Measurements from ENCODE around the gene KCNT2.
A peak's percentile ranks its signal among the peaks of the same experiment; 100 is the strongest.

KCNT2 gene

DNA sequence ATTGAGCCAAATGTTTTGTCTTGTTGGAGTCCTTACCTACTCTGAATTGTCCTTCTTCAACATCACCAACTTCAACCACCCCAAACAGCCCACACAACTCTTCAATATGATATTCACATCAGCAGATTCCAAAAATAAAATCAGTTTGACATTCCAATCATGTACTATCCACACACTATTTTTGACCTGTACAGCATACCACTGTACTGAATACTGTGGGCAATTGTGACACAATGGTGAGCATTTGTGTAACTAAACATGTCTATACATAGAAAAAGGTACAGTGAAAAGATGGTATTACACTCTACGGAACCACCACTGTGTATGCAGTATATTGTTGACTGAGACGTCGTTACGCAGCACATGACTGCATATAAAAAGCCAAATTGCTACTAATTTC is 223.1 kb downstream of the KCNT2 start:
- DNase-seq = no peak

DNA sequence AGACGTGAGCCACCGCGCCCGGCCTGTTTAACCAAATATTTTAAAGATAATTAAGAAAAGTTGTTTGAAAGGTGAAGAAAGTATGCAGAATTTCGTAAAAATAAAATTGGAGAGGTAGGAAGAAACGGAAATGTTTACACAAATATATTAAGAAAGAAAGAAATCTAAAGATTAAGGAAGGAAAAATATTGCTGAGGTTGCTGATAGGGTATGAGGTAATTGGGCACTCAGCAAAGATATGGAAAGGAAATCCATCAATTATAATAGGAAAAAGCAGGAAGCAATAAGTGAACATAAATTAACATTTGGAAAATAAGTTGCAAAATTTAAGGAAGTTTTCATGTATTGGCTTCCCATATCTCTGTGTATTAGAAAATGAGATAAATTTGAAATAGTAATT is 225.9 kb downstream of the KCNT2 start:
- DNase-seq = no peak

DNA sequence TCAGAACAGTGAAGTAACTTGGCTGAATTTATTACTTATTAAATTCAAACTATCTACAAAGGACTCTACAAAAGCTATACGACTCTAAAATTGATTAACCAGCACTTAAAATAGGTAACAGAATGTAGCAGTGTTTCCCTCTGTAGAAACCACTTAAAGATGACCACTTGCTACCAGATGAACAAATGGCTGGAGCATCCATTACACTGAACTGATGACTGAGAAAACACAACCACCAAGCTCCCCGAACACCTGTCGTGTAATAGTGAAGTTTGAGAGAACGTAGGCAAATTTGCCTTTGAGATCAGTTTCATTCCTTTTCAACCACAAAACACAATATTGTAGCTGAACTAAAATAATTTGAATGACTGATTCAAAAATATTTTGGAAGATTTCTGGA is 226.7 kb downstream of the KCNT2 start:
- no peak for DNase-seq

DNA sequence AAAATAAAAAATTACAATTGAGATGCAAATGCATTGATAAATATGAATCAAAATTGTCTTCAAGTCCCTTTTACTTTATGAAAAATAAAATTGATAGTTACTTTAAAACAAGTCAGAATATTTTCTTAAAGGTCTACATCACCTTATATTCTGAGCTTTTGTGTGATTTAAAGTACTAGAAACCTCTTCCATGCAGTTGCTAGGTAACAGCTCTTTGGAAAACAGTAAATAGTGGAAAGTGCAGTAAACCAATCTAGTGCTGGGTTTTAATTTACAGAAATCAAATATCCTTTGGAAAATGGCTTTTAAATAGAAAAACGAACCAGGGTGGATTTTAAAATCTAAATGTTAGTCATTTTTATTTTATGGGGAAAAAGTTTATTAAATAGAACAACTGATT is 227.9 kb downstream of the KCNT2 start:
- DNase-seq = no peak

DNA sequence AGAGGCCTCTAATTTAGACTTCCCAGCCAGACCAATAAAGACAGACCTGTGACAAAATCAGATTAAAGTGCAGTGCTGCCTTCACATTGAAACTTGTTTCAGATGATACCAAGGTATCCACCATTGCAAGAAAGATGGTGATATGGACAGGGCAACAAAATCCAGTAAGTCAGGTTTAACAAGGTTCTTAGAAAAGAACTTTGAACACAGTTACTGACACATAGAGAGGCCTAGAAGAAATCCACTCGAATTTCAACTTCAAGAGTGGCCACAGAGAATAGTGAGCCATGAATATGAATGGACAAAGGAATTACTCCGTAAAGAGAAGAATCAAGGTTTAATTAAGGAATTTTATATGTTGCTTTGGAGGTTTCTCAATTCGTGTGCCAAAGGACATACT is 230.4 kb downstream of the KCNT2 start:
- no peak for DNase-seq

DNA sequence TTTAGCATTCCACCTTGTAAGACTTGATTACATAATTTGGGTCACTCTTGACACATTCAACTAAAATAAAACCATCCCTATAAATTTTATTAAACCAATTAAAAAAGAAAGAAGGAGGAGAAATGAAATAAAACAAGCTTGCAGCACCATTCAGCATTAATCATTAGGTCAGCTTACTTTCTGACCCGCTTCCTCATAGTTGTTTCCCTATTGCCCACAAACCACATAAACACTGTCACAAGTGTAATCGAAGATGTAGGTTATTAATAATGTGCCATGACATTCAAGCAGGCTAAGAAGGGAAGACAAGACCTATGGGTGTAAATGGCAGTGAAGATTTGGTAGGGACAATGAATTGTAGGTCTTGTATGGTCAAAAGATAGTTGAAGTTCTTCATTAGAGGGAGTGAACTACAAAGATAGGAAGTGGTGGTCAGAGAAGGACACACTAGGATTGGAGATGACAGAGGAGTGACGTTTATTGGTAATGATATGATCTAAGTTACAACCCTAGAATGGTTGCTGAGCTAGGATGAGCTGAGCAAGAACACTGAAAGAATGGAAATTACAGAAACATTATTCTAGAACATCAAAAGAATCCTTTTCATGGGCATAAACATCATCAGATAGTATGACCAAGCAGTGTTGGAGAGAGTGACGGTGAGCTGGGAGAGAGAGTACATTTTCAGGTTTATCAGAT is 231.5 kb downstream of the KCNT2 start:
- DNase-seq = no peak

DNA sequence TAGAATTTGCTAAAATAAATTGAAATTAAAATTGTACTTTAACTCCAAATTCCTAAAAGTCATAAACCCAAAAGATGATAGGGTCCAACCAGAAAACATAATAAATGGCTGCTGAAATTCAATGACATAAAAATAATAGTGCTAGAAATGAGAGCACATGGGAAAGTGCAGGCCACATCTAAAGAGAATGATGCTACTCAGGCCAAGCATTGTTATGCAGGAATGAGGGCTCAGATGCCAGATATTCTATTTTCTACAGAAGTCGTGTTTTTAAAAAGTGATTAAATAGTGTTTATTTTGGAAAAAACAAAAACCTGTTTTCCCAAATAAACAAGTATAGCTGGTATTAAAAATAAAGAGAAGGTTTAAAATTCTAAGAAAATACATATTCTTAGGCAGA is 234.4 kb downstream of the KCNT2 start:
- DNase-seq = no peak

DNA sequence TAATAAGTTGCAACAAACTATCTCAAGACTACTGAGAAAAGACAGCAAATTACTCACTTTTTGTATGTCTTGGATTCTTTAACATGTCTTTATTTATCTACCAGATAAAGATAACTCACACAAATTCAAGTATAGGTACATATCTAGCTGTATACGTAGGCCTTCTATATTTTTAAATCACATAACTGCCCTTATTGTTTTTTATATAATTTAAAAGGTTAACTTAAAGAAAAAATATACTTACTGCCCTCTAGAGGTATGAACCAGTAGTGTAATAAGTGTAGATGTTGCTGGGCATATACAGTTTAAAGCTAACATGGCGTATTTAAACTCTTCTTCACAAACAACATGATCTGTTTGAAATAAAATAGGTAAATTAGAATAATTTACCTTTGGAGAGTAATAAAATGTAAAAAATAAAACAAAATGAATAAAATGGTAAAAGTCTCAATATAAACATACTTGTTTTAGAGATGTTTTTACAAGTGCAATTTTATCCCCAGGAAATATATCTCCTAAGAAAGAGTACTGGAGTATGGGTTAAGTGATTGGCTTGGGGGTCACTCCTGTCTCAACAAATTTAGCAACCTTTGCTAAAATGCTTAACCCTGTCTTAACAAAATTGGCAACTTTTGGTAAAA is 235.2 kb downstream of the KCNT2 start:
- peak; percentile 45 for DNase-seq

DNA sequence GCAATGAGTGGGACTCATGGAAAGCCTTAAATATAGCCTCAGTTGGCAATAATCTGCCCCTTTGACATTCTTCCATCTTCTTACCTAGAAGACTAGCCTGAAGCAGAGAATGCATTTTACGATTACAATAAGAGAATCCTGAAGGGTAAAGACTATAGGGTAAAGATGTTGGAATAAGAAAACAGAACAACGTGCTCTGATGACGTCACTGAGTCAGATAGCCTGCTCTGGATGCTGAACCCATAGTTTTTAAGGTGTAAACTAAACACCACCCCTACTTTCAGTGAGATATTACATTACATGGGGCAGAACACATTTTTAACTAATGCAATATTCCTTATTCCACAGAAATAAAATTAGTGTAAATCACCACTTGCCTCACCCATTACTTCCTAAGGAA is 240.4 kb downstream of the KCNT2 start:
- no peak for DNase-seq

DNA sequence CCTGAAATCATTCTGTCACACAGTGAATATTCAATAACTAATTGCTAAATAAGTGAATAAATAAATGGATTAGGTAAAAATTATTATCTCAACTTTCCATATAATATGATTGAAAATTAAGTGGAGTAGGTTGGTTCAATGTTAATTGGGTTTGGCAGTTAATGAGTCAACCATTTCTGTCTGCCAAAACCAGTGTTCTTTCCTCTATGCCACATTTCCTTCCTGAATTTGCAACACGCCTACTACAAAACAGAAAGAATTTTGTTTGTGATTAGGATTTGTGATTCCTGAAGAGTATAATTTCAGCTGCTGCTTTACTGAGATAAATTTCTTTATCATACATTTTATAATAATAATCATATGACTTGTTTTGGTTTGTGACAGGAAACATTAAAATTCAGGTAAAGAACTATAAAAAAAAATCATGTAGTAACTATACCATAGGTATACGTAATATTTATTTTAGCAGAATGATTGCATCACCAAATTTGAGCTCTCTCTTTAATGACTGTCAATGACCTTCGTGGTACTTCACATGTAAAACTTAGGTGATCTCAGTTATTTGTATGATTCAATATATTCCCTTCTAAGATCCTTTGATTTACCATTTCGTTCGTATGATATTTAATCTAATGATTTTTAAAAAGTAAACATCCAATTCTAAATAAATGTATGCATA is 241.3 kb downstream of the KCNT2 start:
- DNase-seq = no peak

DNA sequence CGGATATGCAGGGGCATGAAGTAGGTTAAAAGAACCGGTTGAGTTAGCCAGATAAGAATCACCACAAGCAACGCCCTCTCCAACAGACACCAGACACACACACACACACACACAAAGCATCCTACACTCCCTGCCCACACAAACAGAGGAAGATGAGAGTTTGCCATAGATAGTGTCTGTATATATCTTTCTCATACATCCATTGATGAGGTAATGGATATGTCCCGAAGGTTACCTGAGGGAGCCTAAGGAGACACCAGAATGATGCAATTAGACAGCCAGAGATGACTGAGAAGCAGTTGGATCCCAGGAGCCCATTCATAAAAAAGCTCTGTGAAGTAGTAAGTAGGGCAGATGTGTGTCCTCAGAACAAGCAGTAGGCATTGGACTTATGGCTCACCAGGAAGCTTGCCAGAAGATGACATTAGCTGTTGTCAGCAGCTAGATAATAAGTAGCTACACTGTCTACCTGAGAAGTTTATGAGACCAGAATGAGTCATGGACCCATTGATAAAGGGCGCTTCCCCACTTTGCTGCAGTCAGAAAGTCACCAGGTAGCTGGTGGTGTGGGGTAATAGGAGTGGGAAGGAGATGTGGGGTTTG is 247.0 kb downstream of the KCNT2 start:
- DNase-seq = no peak

DNA sequence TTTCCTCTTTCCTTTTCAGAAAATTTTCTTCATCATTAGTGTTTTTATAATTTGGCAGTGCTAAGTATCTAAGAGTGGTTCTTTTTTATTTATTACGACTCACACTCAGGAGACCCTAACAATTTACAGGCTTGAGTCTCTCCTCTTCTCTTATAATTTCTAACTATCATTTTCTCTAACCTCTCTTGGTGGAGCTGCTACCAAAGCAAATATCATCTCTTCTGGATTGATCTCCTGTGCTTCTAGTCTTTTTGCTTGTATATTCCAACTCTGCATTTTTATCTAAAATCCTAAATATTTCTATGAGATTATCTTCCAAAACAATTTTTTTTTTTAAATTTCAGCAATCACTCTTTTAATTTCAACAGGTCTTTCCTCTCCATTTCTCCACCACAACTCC is 250.3 kb downstream of the KCNT2 start:
- DNase-seq = no peak

DNA sequence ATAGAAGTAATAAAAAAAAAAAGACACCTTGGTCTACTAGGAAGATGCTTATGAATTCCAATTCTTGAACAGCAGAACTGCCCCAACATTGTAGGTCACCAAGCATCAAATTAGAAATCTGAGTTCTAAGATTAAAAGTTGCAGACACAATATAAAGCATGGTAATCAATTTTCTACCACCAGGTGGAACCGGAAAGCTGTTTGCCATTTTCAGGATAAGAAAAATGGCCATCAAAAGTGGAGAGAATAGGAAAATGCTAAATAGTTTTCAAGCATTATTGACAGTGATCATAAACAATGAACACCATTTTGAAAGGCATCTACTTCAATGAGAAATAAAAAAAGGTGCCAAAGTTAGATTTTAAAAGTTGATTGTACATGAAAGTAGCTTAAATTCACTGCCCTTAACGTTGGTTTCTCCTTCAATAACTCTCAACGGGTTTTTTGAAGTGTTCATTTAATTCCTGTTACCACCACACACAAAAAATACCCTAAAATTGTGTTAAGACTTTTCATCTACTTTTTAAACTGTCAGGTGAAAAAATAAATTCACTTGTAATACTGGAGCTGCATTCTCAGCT is 252.9 kb downstream of the KCNT2 start:
- DNase-seq = peak; percentile 10

DNA sequence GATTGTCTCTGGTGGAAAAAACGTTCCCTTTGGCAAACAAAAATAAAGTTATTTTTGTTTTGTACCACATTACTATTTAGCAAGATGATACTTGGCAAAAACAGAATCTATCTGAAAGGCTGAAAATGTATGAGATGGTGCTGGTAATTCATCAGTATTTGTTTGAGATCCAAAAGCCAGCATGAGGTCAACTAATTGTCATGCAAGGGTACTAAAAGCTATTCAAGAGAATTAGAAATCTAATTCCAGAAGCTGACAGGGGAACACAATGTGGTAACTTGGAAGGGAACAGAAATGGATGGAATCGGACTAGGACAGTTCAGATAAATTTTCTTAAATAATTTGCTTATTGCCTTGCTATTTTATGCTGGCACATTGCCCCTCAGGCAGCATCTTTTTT is 263.8 kb downstream of the KCNT2 start:
- DNase-seq = no peak

DNA sequence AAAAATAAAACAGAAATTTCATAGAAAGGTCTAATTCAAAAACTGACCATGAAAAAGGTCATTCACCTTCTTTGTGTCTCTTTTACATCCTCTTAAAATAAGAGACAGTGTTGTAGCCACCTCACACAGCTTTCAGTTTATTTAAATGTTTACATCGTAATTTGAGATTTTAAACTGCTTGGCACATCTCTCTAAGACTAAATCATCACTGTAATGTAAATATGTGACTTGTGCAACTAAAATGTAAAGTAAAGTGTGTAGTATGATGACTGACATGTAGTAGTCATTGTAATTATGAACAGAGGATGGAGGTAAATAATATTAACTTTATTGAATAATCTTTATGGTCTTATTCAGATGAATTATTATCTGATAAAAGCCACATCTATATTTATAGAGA is 283.9 kb downstream of the KCNT2 start:
- DNase-seq = no peak

DNA sequence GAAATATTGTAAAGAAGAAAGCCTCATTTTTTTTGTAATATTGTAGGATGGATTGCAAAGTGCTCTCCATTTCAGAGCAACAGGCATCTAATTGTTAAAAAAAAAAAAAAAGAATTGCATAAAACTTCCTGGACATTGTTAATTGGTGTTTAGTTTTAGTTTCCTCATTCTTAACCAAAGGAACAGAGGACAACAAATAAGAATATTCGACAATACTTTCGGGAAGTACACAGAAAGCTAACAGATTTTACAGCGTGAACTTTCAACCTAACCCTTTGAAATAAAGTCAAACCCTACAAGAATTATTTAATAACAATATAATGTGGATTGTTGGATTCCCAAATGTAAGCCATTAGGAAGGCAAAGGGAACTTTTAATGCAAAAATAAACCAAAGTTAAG is 284.4 kb downstream of the KCNT2 start:
- DNase-seq = no peak

DNA sequence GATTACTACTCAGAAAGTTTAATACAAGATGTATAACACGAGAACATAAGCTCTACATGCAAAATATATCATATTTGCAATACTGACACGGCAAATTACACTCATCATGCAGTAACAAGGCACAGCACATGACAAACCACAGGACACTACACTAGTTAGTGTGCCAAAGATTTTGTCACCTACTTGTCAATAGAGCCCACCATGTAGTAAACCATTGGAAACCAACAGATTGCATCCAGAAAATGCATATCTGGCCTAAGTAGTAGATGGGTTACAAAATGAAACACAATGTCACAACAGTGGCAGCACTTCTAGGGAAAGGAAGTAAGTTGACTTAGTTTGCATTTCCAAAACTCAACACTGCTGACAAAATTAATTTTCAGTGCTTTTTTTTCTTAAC is 288.9 kb downstream of the KCNT2 start:
- DNase-seq = no peak

DNA sequence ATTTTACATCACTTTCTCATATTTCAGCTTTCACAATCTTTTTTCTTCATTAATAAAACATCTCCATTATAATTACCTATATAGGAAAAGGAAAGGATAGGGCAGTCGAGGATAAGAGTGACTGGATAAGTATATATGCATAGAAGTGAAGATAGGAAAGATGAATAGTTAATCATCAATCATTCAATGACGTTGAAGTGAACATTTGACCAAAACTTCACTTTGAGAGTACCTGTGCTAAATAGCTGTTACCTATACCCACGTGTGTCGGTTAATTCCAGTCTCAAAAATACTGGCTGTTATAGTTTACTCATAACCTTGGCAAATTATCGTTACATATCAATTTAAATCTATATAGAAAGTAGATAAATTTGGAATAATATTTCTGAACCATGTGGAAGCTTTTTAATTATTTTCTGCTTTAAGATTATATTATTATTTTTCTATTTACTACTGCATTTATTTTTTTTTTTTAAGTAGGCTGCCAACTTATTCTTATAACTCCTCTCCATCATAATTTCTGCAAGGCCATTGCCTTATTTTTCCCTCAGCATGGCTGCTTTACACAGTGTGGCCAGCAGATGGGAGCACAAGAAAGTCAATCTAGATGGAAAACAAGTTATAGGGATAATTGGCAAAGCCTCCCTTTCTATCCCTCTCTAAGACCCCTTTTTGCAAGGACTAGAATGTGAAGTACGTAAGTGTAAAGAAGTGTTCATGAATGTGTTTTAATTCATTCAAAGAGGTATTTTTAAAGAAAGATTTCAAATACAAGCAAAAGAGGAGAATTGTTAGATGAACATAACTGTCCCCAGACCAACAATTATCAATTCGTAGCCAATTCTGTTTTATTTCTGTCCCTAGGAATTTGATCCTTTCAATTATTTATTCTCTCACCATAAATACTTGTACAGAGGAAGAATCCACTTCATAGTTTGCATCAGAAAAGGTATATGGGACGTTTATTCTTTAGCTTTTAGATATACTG is 290.4 kb downstream of the KCNT2 start:
- peak; percentile 39 for DNase-seq

DNA sequence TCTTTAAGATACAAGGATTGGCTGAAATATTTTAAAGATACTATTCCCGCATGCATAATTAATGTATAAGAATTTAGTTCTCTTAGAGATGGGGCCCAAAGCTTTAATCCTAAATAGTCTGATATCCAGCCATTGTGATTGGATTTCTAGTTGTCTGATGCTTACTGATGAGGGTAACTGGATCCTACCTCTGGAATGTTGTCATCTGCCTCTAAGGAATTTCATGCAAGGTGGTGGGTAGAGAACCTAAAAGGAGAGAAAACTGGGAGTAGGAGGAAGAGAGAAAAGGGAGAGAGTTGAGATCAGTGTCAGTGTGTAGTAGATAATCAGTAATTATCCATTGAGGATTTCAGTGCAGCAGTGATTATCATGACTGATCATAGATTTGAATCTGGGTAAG is 295.5 kb downstream of the KCNT2 start:
- DNase-seq = no peak

DNA sequence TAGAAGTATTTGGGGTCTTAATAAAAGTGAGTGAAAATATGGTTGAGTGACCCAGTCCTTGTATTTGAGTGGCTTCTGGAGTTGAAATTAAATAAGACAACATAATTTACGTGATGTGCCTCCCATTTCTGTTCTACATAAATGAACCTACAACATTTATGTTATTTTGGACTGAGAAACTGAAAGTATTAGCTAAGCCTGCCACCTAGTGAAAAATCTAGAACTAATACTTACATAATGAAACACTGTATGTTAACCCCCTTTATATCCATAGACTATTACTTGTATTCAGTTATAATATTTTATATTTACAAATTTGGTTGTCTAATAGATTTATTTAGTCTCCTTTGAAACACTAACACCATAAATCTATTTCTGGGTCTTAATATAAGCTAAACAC is 298.9 kb downstream of the KCNT2 start:
- DNase-seq = peak; percentile 17

DNA sequence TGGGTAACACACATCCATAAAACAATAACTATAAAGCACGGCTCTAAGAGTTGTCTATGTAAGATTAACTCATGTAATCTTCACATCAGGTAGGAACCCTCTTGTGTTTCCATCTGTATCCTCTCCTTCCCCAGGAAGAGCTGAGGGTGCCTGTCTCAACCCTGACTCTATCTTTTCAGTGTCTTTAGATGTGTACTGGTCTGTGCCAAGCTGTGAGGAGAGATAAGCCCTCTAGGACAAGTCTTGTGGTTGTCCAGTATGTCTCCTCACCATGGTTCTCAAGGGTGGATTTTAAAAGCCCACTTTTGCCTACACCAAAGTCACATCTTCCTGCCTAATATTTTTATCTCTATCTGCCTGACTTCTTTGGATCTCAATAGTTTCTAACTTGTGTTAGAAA is 300.1 kb downstream of the KCNT2 start:
- DNase-seq = no peak

DNA sequence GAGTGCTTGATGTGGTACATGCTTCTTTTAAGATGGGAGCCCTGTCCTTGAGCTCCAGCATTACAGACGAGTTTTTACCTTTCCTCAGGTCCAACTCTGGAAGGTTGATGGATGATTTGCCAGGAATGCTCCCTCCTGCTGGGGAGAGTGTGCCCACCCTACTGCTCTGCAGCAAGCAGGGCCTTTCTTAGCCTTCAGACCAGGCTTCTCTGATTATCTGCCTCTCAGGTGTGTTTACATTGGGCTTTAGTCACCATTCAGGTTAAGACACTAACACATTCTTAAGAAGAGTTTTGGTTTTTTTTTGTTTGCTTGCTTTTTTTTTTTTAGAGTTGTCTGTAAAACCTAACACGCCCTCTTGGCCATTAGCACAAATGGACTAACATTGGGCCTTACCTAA is 301.8 kb downstream of the KCNT2 start:
- no peak for DNase-seq
